HG02610 (cell line): ENCODE results near the gene SLC49A4.

ENCODE experiments used
- ATAC-seq: cut with Tn5 transposase; IDR thresholded peaks from one replicate; pipeline ENCODE4 v1.9.1; 2021; ENCODE audit warnings: mild to moderate bottlenecking, moderate library complexity; ENCODE audit not compliant: unreplicated experiment

Gene SLC49A4

DNA sequence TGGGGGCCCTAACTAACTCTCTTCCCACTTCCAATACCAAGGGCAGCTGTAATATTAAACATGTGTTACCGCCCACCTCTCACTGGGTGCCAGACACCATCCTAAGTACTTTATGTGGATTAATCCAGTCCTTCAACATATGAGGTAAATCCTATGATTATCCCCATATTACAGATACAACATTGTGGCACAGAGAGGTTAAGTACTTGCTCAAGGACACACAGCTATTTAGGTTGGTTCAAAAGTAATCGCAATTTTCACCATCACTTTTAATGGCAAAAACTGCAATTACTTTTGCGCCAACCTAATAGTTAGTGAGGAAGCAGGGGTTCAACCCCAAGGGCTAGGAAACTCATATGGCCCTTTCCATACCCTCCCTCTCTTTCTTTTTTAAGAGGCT lies 131.9 kb downstream of the SLC49A4 start:
- no peak for ATAC-seq

DNA sequence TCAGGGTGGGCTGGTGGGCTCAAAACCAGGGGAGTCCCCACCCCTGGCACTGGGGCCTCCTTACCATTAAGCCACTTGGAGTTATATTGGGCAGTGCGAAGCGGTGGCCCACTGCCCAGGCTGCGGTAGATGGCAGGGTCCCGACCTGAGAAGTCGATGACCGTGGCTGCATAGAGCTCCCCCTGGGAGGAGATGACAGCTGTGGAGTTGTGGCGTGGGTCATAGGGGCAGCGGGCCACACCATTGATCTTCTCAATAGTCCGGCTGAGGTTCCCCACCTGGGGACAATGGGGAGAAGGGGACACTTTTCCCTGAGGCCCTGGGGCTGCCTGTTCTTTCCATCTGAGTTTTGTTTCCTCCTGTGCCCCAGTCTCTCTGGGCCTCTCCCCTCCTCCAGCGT lies 132.9 kb downstream of the SLC49A4 start:
- ATAC-seq, result no peak

DNA sequence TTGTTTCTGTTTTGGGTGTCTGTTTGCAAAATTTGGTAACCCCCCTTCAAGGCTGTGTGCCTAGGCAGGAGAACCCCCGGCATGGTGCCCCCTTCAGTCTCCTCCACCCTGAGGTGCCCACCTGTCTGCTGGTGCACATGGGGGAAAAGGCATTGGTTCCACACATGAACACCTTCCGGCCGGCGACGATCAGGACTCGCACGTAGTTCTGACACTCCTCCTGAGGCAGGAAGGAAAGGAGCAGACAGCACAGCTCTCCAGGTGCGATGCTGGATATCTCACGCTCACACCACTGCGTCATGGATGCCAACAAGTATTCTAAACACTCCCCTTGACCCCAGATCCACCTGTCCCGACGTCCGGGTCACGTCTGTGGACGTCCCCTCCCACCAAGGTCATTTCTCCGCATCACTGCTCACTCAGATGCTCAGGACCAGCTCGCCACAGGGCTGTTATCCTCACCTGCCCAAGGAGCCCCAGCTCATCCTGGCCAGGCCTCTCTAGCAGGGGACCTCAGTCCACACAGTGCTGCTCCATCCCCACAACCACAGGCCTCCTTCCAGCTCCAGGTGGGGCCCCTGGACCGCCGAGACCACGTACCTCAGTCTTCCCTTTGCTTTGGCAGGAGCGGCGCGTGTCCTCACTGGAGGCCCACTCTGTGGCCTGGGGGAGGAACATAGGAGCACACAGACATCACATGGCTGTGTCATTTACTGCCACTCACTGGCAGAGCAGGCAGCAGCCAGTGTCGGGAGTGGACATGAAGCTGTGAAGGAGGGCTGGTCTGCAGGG lies 133.7 kb downstream of the SLC49A4 start:
- no peak for ATAC-seq

DNA sequence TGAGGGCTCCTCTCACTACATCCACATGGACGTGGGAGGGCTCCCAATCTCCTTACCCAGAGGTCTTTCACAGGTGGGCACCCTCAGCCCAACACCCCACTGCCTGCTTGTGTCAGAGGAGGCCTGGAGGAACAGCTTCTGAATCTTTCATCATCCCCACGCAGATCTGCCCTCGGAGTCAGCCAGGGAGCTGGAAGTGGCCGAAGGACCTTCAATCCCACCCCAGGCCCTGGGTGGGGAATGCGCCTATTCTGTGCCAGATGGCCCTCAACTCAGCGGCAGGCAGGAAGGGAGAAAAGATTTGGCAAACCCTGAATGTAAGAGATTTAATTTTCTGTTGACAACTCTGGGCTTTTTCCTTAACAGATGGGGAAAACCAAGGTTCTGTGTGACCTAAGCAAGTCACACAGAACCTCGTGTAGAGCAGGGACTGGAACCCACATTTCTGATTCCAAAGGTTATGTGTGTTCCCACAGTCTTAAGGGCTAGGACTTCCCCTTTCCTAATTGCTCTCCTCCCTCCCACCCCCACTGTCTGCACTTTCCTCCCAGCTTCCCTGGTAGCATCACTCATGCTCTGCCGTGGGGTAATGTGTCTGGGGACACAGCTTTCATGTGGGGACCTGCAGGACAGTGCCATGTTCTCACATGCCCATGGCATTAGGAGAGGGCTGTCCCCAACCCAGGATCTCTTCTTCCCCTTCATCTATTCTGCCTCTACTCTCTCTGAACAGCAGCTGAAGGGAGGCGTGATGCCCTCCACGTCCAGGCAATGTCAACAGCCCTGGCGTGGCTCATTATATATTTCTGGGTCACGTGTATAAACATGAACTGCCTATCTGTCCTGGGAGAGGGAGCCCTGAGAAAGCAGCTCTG lies 134.6 kb downstream of the SLC49A4 start:
- ATAC-seq, result no peak

DNA sequence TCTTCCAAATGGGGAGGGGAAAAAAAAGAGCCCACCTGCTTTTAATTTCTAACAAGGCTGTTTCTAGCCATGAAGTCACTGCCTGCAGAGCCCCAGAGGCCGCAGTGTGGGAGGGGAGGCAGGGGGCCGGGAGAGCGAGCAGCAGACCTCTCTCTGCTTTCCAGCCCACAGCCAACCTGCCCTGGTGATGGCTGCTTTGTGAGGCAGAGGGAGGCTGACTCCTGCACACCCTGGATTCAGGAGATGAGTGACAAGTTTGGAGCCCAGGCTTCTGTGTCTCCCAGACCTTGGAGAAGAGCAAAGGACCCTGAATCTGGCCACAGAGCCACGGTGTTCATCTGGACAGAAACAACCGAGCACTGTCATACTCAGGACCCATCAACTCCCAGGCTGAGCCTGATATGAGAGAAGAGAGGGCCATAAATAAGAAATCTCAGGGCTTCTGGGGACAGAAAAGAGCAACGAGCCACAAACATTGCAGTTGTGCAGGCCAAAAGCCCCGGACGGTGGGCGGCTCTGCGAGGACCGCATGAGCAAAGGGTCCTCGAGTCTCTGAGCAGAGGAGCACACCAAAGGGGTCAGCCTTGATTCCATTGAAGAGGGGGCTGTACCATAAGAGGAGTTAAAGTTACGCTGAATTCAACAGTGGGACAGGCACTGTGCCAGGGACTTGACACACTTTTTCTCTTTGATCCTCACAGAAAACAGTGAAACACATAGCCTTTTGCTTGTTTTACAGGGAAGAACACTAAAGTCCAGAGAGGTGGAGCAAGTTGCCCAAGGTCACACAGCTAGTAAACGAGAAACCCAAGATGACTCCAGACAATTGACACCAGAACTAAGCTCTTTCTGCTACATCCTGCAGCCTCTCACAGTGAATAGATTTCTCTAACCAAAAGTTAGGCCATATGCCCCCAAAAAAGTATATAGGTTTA lies 135.5 kb downstream of the SLC49A4 start:
- ATAC-seq, result no peak
